ENCODE data around the gene SLC15A4.

DNA sequence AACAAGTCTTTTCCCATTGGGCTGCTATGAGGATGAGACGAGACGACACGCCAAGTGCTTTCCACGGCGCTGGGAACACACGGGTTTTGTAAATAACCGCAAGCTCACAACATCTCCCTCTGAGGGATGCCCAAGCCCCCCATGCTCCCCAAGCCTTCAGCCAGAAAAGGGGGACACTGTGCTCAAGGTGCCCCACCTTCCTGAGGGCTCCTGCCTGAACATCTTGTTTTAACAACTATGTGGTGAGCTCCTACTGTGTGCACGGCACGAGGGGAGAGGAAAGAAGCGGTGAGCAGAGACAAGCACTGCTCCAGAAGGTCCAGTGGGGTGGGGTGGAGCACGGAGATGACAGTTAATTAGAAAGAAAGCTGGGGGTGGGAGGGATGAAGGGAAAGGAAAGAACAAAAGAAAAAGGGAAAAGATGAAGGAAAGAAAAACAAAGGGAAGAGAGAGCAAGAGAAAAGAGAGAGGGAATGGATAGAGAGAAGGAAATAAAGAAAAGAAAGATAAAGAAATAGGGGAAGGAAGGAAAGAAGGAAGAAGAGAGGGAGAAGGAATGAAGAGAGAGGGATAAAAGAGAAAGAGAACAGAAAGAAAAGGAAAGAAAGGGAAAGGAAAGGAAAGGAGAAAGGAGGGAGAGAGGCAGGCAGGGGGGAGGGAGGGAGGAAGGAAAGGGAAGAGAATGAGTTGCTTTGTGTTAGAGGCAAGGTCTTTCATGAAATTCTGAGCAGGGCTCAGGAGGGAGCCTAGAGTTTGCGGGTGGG is 56.8 kb downstream of the SLC15A4 start:
- TF ChIP-seq ZFP3 (CRISPR knock-in tag; IDR thresholded peaks at IDR 0.05) (no peak), CSDC2 (CRISPR knock-in tag; IDR thresholded peaks at IDR 0.05) (no peak), ESRRG (CRISPR knock-in tag; IDR thresholded peaks at IDR 0.05) (no peak), ZC3H10 (CRISPR knock-in tag; IDR thresholded peaks at IDR 0.05) (no peak), TOX (CRISPR knock-in tag; IDR thresholded peaks at IDR 0.05; ENCODE audit: borderline replicate concordance) (no peak), ZNF565 (CRISPR knock-in tag; conservative IDR thresholded peaks at IDR 0.05; ENCODE audit: low read depth) (no peak), OSR1 (CRISPR knock-in tag; IDR thresholded peaks at IDR 0.05) (no peak), ISL1 (CRISPR knock-in tag; IDR thresholded peaks at IDR 0.05) (no peak)
- TF ChIP-seq, protein P1, sequence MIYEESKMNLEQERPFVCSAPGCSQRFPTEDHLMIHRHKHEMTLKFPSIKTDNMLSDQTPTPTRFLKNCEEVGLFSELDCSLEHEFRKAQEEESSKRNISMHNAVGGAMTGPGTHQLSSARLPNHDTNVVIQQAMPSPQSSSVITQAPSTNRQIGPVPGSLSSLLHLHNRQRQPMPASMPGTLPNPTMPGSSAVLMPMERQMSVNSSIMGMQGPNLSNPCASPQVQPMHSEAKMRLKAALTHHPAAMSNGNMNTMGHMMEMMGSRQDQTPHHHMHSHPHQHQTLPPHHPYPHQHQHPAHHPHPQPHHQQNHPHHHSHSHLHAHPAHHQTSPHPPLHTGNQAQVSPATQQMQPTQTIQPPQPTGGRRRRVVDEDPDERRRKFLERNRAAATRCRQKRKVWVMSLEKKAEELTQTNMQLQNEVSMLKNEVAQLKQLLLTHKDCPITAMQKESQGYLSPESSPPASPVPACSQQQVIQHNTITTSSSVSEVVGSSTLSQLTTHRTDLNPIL (CRISPR knock-in tag; IDR thresholded peaks at IDR 0.05; ENCODE audit: low read depth), result no peak
- TF ChIP-seq, protein P2, sequence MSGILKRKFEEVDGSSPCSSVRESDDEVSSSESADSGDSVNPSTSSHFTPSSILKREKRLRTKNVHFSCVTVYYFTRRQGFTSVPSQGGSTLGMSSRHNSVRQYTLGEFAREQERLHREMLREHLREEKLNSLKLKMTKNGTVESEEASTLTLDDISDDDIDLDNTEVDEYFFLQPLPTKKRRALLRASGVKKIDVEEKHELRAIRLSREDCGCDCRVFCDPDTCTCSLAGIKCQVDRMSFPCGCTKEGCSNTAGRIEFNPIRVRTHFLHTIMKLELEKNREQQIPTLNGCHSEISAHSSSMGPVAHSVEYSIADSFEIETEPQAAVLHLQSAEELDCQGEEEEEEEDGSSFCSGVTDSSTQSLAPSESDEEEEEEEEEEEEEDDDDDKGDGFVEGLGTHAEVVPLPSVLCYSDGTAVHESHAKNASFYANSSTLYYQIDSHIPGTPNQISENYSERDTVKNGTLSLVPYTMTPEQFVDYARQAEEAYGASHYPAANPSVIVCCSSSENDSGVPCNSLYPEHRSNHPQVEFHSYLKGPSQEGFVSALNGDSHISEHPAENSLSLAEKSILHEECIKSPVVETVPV (CRISPR knock-in tag; IDR thresholded peaks at IDR 0.05), result no peak
- TF ChIP-seq, protein P3, sequence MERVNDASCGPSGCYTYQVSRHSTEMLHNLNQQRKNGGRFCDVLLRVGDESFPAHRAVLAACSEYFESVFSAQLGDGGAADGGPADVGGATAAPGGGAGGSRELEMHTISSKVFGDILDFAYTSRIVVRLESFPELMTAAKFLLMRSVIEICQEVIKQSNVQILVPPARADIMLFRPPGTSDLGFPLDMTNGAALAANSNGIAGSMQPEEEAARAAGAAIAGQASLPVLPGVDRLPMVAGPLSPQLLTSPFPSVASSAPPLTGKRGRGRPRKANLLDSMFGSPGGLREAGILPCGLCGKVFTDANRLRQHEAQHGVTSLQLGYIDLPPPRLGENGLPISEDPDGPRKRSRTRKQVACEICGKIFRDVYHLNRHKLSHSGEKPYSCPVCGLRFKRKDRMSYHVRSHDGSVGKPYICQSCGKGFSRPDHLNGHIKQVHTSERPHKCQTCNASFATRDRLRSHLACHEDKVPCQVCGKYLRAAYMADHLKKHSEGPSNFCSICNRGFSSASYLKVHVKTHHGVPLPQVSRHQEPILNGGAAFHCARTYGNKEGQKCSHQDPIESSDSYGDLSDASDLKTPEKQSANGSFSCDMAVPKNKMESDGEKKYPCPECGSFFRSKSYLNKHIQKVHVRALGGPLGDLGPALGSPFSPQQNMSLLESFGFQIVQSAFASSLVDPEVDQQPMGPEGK (CRISPR knock-in tag; IDR thresholded peaks at IDR 0.05; ENCODE audit: borderline replicate concordance), result no peak

Data from SK-N-SH treated with all-trans-retinoic acid at 6 μM for 48 hours (cell line).